Smooth muscle cell (in vitro differentiated cells): Measurements from ENCODE around the gene POMP. TPM values are rescaled to one million over a fixed set of nuclear protein-coding genes. Genes with fewer than 3 reads are reported as not detected.
"Not testable (repeated sequence)": the region's sequence is repeated elsewhere in the genome, so short reads cannot be mapped to it uniquely, and the experiment has no call there.

Source experiments
- DNase-seq: peaks from one replicate; lab custom pipeline; 2025; ENCODE audit not compliant: unreplicated experiment; lab: John Stamatoyannopoulos, UW
- H2AFZ ChIP-seq: fragments of 200-600 bp; sonication (generic); 2 replicates; pipeline ENCODE4 v1.6.0; 2016; ENCODE audit warnings: antibody characterized with exemption, low read depth, mild to moderate bottlenecking
- H3F3A ChIP-seq: fragments of 200-600 bp; sonication (generic); 2 replicates; pipeline ENCODE4 v1.6.0; 2017; ENCODE audit warnings: antibody characterized with exemption, low read depth
- H3K27ac ChIP-seq: fragments of 200-600 bp; sonication (generic); 2 replicates; pipeline ENCODE4 v1.5.1; 2016; ENCODE audit warnings: low read depth, mild to moderate bottlenecking
- H3K27me3 ChIP-seq: fragments of 200-600 bp; sonication (generic); 2 replicates; pipeline ENCODE4 v1.6.1; 2016; ENCODE audit warnings: low read depth, mild to moderate bottlenecking
- H3K36me3 ChIP-seq: fragments of 200-600 bp; sonication (generic); 2 replicates; pipeline ENCODE4 v1.5.1; 2016; ENCODE audit warnings: low read depth
- H3K4me1 ChIP-seq: fragments of 200-600 bp; sonication (generic); 2 replicates; pipeline ENCODE4 v1.5.1; 2016; ENCODE audit warnings: low read depth
- H3K4me2 ChIP-seq: fragments of 200-600 bp; sonication (generic); 2 replicates; pipeline ENCODE4 v1.6.0; 2016; ENCODE audit warnings: mild to moderate bottlenecking
- H3K4me3 ChIP-seq: fragments of 200-600 bp; sonication (generic); 2 replicates; pipeline ENCODE4 v1.5.1; 2016; ENCODE audit warnings: mild to moderate bottlenecking
- H3K79me2 ChIP-seq: fragments of 200-600 bp; sonication (generic); 2 replicates; pipeline ENCODE4 v1.6.0; 2016; ENCODE audit warnings: low read depth, mild to moderate bottlenecking
- H3K9ac ChIP-seq: fragments of 200-600 bp; sonication (generic); 2 replicates; pipeline ENCODE4 v1.6.0; 2016; ENCODE audit warnings: low read depth
- H3K9me3 ChIP-seq: fragments of 200-600 bp; sonication (generic); replicated peaks from 2 replicates; pipeline ENCODE4 v1.5.1; 2016; ENCODE audit warnings: low read depth
- H4K20me1 ChIP-seq: fragments of 200-600 bp; sonication (generic); 2 replicates; pipeline ENCODE4 v1.6.0; 2016; ENCODE audit warnings: low read depth
- CTCF ChIP-seq: fragments of 200-600 bp; sonication (generic); IDR thresholded peaks from 2 replicates; pipeline ENCODE4 v1.5.1; 2017; ENCODE audit warnings: borderline replicate concordance, mild to moderate bottlenecking, antibody characterized with exemption; ENCODE audit not compliant: insufficient read depth, poor library complexity, severe bottlenecking
- WGBS: methylation state at CpG from one replicate; pipeline ENCODE4 v1.1.7; 2016; ENCODE audit warnings: low lambda C conversion rate; 5-methylcytosine and 5-hydroxymethylcytosine counted together
- polyA plus RNA-seq: library from polyadenylated mRNA; unstranded; fragments of >200 nt; fragmentation: Nextera tagmentation; extraction: Ambion mirVana; gene quantifications from 2 replicates; pipeline ENCODE4 v1.2.1, GENCODE V29; 2016
- total RNA-seq: library from RNA; depleted of rRNA; stranded (reverse); fragments of >200 nt; gene quantifications from 2 replicates; pipeline ENCODE4 v1.2.3, GENCODE V29; 2014

The POMP gene
- total and polyA plus RNA-seq, 2 experiments from 2014 or later: 134 to 265 TPM

DNA sequence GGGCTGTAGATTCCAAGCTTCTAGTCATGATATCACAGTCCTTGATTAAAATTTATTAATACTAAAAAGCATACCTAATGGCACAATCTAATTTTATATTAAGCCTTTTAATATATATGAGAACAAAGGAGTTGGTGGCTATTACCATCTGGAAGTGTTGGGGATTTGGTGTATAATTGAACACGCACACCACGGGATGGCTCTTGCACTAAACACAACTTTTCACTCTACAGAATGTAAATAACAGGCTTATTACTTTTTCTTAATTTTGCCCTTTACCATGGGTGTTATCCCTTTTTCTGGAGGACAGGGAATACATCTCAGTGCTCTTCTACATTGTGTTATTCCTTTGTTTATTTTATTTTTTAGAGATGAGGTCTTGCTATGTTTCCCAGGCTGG is 21.6 kb downstream of the POMP start:
- Histone ChIP-seq H3K4me3 (no peak overlapping the region), H3F3A (peaks cover 25% of the 10 kb centered on the region), H3K79me2 (no peaks in the 10 kb centered on the region), H2AFZ (no peak overlapping the region), H3K9me3 (no peaks in the 10 kb centered on the region), H3K27me3 (no peaks in the 10 kb centered on the region), H3K27ac (no peak overlapping the region), H3K4me1 (no peaks in the 10 kb centered on the region), H3K9ac (no peak overlapping the region), H4K20me1 (peaks cover 15% of the 10 kb centered on the region), H3K36me3 (peaks cover 22% of the 10 kb centered on the region), H3K4me2 (no peak overlapping the region)
- no peak for DNase-seq
- 95% methylated on average over 2 of the region's 2 CpGs for WGBS
- no peak for TF ChIP-seq CTCF

DNA sequence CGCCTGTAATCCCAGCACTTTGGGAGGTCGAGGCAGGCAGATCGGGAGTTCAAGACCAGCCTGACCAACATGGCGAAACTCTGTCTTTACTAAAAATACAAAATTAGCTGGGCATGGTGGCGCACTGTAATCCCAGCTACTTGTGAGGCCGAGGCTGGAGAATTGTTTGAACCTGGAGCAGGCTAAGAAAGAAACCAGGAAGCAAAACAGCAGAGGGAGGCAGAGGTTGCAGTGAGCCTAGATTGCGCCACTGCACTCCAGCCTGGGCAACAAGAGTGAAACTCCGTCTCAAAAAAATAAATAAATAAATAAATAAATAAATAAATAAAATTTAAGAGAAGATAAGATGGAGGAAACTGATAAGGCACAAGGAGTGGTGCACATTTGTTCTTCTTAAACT is 24.2 kb downstream of the POMP start:
- not testable (repeated sequence) for H3K9me3 ChIP-seq, H4K20me1 ChIP-seq, H2AFZ ChIP-seq, H3K79me2 ChIP-seq, H3K27me3 ChIP-seq, H3K4me2 ChIP-seq, DNase-seq, H3K9ac ChIP-seq, H3K27ac ChIP-seq, H3K4me3 ChIP-seq, H3K36me3 ChIP-seq, H3K4me1 ChIP-seq
- peaks cover 12% of the 10 kb centered on the region for H3F3A ChIP-seq
- 91% methylated on average over 8 of the region's 8 CpGs for WGBS

DNA sequence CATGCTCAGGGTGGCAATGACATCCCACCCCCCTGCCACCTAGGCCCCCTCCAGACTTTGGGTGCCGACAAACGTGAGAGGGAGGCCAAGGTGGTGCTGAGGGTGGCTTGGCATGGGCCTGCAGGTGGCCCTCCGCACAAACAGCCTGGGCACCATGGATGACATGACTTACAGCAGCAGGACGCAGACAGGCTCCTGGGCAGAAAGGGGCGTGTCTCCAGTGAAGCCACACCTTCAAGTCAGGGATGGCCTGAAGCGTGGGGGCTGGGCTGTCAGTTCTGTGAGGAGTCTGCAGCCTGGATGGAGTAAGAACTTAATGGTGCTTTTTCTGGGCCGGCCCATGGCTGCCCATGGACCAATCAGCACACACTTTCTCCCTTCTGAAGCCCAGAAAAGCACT is 25.3 kb downstream of the POMP start:
- no peak overlapping the region for H2AFZ ChIP-seq
- no peak overlapping the region for H3K9ac ChIP-seq
- no peaks in the 10 kb centered on the region for H3K4me1 ChIP-seq
- H3K9me3 ChIP-seq: peaks cover 8% of the 10 kb centered on the region
- H3K36me3 ChIP-seq: peaks cover 4% of the 10 kb centered on the region
- no peak overlapping the region for H3K27ac ChIP-seq
- TF ChIP-seq CTCF: no peak
- no peaks in the 10 kb centered on the region for H4K20me1 ChIP-seq
- no peak overlapping the region for H3K4me2 ChIP-seq
- no peak overlapping the region for H3K4me3 ChIP-seq
- no peaks in the 10 kb centered on the region for H3K27me3 ChIP-seq
- H3F3A ChIP-seq: peaks cover 7% of the 10 kb centered on the region
- H3K79me2 ChIP-seq: no peaks in the 10 kb centered on the region
- DNase-seq: no peak
- WGBS: 49% methylated on average over 7 of the region's 7 CpGs

DNA sequence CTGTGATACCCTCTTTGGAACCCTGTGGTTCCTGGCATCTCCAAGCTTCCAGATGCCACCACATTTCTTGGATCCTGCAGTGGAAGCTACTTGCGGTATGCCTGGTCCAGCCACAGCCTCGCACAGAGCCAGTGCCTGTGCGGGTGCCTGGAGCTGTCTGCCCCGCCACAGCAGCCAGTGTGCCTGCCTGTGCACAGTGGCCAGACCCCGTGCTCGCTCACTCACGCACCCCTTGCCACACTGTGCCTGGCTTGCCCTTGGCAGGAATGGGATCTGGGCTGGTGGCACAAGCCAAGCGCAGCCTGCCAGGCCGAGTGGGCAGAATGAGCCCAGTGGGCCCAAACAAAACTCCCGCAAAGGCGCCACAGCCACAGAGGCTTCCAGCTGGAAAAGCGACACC is 26.2 kb downstream of the POMP start:
- Histone ChIP-seq H3K27me3 (no peaks in the 10 kb centered on the region), H3K4me3 (no peak overlapping the region), H2AFZ (no peak overlapping the region), H3K4me1 (no peaks in the 10 kb centered on the region), H3K9ac (no peak overlapping the region), H3K79me2 (no peaks in the 10 kb centered on the region), H4K20me1 (no peaks in the 10 kb centered on the region), H3K4me2 (no peak overlapping the region), H3K27ac (no peak overlapping the region), H3K9me3 (peaks cover 8% of the 10 kb centered on the region), H3F3A (no peaks in the 10 kb centered on the region), H3K36me3 (peaks cover 4% of the 10 kb centered on the region)
- no peak for TF ChIP-seq CTCF
- WGBS: 97% methylated on average over 12 of the region's 12 CpGs
- no peak for DNase-seq
